BE2C (cell line): ENCODE measurements around the gene APOL3.

Experiments used
- DNase-seq: peaks from one replicate; pipeline ENCODE4 v3.0.0-alpha.2; 2020
- H3K27me3 ChIP-seq: fragments of 250-450 bp; sonication (Bioruptor Pico); 2 replicates; pipeline ENCODE4 v1.5.1; 2020; ENCODE audit warnings: mild to moderate bottlenecking
- H3K36me3 ChIP-seq: fragments of 250-450 bp; sonication (Bioruptor Pico); 2 replicates; pipeline ENCODE4 v1.5.1; 2020; ENCODE audit warnings: mild to moderate bottlenecking
- H3K4me1 ChIP-seq: fragments of 250-450 bp; sonication (Bioruptor Pico); 2 replicates; pipeline ENCODE4 v1.5.1; 2020
- H3K4me3 ChIP-seq: 2 replicates; pipeline ENCODE4 v1.5.1; 2011; ENCODE audit warnings: low read depth, low read length
- H3K9me3 ChIP-seq: fragments of 250-450 bp; sonication (Bioruptor Pico); 2 replicates; pipeline ENCODE4 v1.5.1; 2020
- CTCF ChIP-seq: IDR thresholded peaks from 2 replicates; pipeline ENCODE4 v1.5.1; 2012; ENCODE audit warnings: mild to moderate bottlenecking, low read depth, low read length

The APOL3 gene

DNA sequence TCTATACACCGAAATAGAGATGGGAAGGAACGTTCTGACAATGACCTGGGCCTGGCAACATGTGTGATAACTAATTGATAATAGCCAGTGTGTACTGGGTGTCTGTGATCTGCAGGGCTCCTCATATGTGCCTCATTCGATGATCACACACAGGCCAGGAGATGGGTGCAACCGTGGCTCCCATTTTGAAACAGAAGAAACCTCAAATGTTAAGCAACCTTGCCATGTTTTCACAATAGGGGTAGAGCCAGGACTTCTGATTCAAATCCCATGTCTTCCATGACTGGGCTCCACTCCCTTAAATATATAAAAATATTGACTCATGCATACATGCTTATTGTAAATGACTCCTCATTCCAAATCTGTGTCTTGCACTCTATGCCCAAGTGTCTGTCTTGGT is 11.1 kb downstream of the APOL3 start:
- no peak for DNase-seq
- H3K9me3 ChIP-seq: no peaks in the 10 kb centered on the region
- H3K4me3 ChIP-seq: no peak overlapping the region
- H3K4me1 ChIP-seq: peaks cover 5% of the 10 kb centered on the region
- TF ChIP-seq CTCF: no peak
- no peaks in the 10 kb centered on the region for H3K27me3 ChIP-seq
- H3K36me3 ChIP-seq: no peaks in the 10 kb centered on the region

- Histone ChIP-seq H3K4me3 (no peak overlapping the region), H3K27me3 (no peaks in the 10 kb centered on the region), H3K36me3 (no peaks in the 10 kb centered on the region), H3K9me3 (no peaks in the 10 kb centered on the region), H3K4me1 (peaks cover 5% of the 10 kb centered on the region)
- DNase-seq: no peak
- no peak for TF ChIP-seq CTCF
Measured at GRCh38 chr22:36148411-36148810, 12.1 kb downstream of the APOL3 start.

- no peak overlapping the region for H3K4me3 ChIP-seq
- peaks cover 5% of the 10 kb centered on the region for H3K4me1 ChIP-seq
- no peaks in the 10 kb centered on the region for H3K27me3 ChIP-seq
- no peak for TF ChIP-seq CTCF
- DNase-seq: peak; percentile 38
- no peaks in the 10 kb centered on the region for H3K36me3 ChIP-seq
- H3K9me3 ChIP-seq: no peaks in the 10 kb centered on the region
Measured at GRCh38 chr22:36147196-36147791, 13.3 kb downstream of the APOL3 start.

DNA sequence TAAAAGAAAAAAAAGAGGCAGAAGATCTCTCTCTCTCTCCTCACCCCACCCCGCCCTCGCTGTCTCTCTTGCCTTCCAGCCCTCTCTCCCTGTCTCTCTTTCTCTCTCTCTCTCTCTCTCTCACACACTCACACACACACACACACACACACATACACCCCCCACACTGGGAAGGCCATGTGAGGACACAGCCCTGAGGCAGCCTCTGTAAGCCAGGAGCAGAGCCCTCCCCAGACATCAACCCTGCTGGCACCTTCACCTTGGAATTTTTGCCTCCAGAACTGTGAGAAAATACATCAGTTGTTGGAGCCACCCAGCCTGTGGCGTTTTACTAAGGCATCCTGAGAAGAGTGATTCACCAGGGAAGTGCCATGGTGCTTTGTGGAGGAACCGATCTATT is 14.7 kb downstream of the APOL3 start:
- Histone ChIP-seq H3K36me3 (no peaks in the 10 kb centered on the region), H3K4me3 (no peak overlapping the region), H3K4me1 (peaks cover 5% of the 10 kb centered on the region), H3K9me3 (no peaks in the 10 kb centered on the region), H3K27me3 (no peaks in the 10 kb centered on the region)
- TF ChIP-seq CTCF: no peak
- DNase-seq: no peak

GRCh38 chr22:36144886-36145541 is 15.5 kb downstream of the APOL3 start:
- TF ChIP-seq CTCF: peak; percentile 94
- Histone ChIP-seq H3K9me3 (no peaks in the 10 kb centered on the region), H3K27me3 (no peaks in the 10 kb centered on the region), H3K36me3 (no peaks in the 10 kb centered on the region), H3K4me3 (no peak overlapping the region), H3K4me1 (peaks cover 5% of the 10 kb centered on the region)
- DNase-seq: peak; percentile 72

- no peak for TF ChIP-seq CTCF
- no peaks in the 10 kb centered on the region for H3K9me3 ChIP-seq
- peaks cover 5% of the 10 kb centered on the region for H3K4me1 ChIP-seq
- no peak for DNase-seq
- H3K36me3 ChIP-seq: no peaks in the 10 kb centered on the region
- H3K27me3 ChIP-seq: no peaks in the 10 kb centered on the region
- no peak overlapping the region for H3K4me3 ChIP-seq
Measured at GRCh38 chr22:36143956-36144355, 16.6 kb downstream of the APOL3 start.
